Mesothelial cell of epicardium (in vitro differentiated cells): ENCODE data around the gene ACTR6. TPM values are rescaled to one million over a fixed set of nuclear protein-coding genes. Genes with fewer than 3 reads are reported as not detected.

ENCODE experiments used
- DNase-seq, 2 experiments: peaks; one replicate each; pipeline ENCODE4 v3.0.0; 2021; ENCODE audit warnings: low spot score in 2 of 2; ENCODE audit not compliant: unreplicated experiment in 2 of 2
- H3K27ac Mint-ChIP-seq: 2 replicates; pipeline ENCODE4 v1.8.0; 2021; ENCODE audit warnings: mixed read lengths
- H3K27me3 Mint-ChIP-seq: 2 replicates; pipeline ENCODE4 v1.8.0; 2021; ENCODE audit warnings: low read depth, mixed read lengths
- H3K36me3 Mint-ChIP-seq: 2 replicates; pipeline ENCODE4 v1.8.0; 2021; ENCODE audit warnings: mixed read lengths
- H3K4me1 Mint-ChIP-seq: 2 replicates; pipeline ENCODE4 v1.8.0; 2021; ENCODE audit warnings: mixed read lengths
- H3K4me3 Mint-ChIP-seq: 2 replicates; pipeline ENCODE4 v1.8.0; 2021; ENCODE audit warnings: mild to moderate bottlenecking, moderate library complexity, mixed read lengths
- H3K9me3 Mint-ChIP-seq: 2 replicates; pipeline ENCODE4 v1.8.0; 2021; ENCODE audit warnings: mixed read lengths
- total RNA-seq: library from RNA; stranded (reverse); gene quantifications from 3 replicates; pipeline ENCODE4 v1.2.1, GENCODE V29; 2021
- TF ChIP-seq, protein P1 (sequence below): fragments of 200-600 bp; sonication (generic); IDR thresholded peaks from one replicate; pipeline ENCODE4 v1.5.0; 2021; ENCODE audit warnings: antibody characterized with exemption; ENCODE audit not compliant: unreplicated experiment

The ACTR6 gene
- 21.4 to 25.5 TPM (median 25.1 TPM) in 3 replicates for total RNA-seq

DNA sequence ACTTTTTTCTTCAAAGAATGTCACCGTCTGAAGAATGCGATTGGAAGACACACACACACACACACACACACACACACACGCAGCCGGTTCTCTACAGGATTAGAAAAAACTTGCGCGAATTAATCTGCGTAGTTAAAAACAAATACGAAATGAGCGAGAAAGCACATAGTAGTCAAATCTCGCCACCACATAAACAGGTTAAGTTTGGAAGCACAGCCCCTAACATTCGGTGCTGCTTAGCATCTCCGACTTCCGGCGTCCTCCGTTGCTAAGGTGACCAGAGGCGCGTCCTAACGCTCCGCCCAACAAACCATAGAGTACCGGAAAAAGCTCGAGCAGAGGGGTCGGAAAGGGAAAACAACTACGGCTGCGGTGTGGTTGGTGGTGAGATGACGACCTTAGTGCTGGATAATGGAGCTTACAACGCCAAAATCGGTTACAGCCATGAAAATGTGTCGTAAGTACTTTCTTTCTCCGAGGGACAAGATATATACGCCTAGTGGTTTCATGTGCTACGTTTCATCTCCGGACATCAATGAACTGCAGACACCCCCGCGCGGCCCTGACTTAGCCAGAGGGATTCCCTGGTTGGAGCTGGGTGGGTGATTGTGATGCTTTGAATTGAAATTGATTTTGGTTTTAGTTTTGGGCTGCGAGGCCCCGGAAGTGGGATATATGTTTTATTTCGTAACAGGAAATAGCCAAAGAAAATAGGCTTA, at the start of gene ACTR6:
TSS of gene ACTR6 (plus strand) at position 353 of the 719 bp plus-strand sequence. CDS start at position 390, 37 bp downstream.
- H3K4me1 Mint-ChIP-seq = peaks cover 15% of the 10 kb centered on the region
- H3K4me3 Mint-ChIP-seq = peak within 1 kb of the TSS; percentile 94
- H3K9me3 Mint-ChIP-seq = no peaks in the 10 kb centered on the region
- no peaks in the 10 kb centered on the region for H3K36me3 Mint-ChIP-seq
- TF ChIP-seq, protein P1, sequence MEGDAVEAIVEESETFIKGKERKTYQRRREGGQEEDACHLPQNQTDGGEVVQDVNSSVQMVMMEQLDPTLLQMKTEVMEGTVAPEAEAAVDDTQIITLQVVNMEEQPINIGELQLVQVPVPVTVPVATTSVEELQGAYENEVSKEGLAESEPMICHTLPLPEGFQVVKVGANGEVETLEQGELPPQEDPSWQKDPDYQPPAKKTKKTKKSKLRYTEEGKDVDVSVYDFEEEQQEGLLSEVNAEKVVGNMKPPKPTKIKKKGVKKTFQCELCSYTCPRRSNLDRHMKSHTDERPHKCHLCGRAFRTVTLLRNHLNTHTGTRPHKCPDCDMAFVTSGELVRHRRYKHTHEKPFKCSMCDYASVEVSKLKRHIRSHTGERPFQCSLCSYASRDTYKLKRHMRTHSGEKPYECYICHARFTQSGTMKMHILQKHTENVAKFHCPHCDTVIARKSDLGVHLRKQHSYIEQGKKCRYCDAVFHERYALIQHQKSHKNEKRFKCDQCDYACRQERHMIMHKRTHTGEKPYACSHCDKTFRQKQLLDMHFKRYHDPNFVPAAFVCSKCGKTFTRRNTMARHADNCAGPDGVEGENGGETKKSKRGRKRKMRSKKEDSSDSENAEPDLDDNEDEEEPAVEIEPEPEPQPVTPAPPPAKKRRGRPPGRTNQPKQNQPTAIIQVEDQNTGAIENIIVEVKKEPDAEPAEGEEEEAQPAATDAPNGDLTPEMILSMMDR = no peak
- peaks cover 3% of the 10 kb centered on the region for H3K27me3 Mint-ChIP-seq
- peak; percentile 76 to 93 for DNase-seq
- H3K27ac Mint-ChIP-seq = peak within 1 kb of the TSS; percentile 96

DNA sequence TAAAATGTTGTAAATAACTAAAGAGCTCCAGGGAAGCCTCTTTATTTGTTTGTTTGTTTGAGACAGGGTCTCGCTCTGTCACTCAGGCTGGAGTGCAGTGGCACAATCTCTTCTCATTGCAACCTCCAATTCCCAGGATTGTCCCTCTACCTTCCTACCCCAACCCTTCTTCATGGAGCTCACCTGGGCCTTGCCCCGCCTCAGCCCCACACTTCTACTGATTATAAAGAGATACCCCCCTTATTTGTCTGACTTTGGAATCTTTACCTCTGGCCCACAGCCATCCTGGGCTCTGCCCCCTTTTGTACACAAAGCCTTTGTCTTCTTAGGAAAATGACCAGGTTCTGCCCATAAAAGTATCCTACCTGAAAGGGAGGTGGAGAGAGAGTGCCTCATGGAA, 48.8 kb upstream of the ACTR6 start:
- peaks cover 1% of the 10 kb centered on the region for H3K36me3 Mint-ChIP-seq
- H3K4me3 Mint-ChIP-seq = no peak overlapping the region
- no peak overlapping the region for H3K27ac Mint-ChIP-seq
- peaks cover 6% of the 10 kb centered on the region for H3K4me1 Mint-ChIP-seq
- no peaks in the 10 kb centered on the region for H3K9me3 Mint-ChIP-seq
- TF ChIP-seq, protein P1 = no peak
- H3K27me3 Mint-ChIP-seq = no peaks in the 10 kb centered on the region
- no peak for DNase-seq

DNA sequence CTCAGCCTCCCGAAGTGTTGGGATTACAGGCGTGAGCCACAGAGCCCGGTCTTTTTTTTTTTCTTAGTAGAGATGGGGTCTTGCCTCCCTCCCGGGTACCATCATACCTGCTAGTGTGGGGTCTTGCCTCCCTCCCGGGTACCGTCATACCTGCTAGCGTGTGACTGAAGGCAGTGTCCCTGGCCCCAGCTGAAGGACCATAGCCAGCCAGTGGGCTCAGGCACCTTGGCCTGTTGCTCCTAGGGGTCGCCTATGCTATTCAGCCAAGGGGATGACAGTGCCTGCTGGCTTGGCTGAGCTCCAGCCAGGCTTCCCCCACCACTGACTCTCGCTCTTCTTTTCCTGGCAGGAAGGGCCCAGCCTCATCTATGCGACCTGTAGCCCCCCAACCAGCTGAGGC, 47.5 kb upstream of the ACTR6 start:
- peaks cover under 1% of the 10 kb centered on the region for H3K36me3 Mint-ChIP-seq
- H3K9me3 Mint-ChIP-seq = no peaks in the 10 kb centered on the region
- no peaks in the 10 kb centered on the region for H3K27me3 Mint-ChIP-seq
- no peak overlapping the region for H3K4me3 Mint-ChIP-seq
- H3K4me1 Mint-ChIP-seq = peaks cover 6% of the 10 kb centered on the region
- no peak for DNase-seq
- TF ChIP-seq, protein P1 = no peak
- no peak overlapping the region for H3K27ac Mint-ChIP-seq

DNA sequence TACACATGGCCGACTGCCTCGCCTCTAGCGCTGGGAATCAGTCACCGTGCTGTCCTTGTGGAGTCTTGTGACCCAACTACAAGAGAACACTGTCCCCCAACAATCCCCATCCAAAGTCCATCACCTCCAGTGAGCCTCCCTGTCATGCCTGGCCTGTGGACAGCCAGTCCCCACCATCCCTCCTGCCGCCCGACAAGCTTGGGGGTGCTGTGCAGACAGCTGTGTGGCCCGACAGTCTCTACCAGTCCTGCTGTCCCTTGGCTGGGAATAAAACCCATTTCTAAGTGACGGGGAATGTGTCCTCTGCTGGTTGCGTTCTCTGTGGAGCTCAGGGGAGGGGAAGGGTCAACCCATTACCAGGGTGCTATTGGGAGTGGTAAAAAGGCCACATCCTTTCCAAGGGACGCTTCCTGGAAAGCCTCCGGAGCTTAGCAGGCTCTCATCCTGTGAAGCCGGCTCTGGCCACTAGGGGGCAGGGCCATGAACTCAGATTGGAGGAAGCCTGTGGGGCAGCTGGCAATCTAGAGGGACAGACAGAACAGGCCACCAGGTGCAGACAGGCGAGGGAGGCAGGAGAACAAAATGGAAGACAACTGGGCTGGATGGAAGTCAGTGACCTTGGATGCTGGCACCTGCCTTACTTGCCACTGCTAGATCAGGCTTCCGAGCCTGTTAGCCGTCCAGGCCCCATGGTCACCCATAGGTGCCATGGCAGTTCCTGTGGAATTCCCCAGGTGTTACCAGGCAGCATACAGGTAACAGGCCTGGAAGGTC, 46.0 kb upstream of the ACTR6 start:
- H3K36me3 Mint-ChIP-seq = no peaks in the 10 kb centered on the region
- DNase-seq = peak in 1 of 2 experiments; percentile 64
- H3K27ac Mint-ChIP-seq = no peak overlapping the region
- H3K4me1 Mint-ChIP-seq = peaks cover 2% of the 10 kb centered on the region
- TF ChIP-seq, protein P1 = peak; percentile 88
- peaks cover 2% of the 10 kb centered on the region for H3K9me3 Mint-ChIP-seq
- no peaks in the 10 kb centered on the region for H3K27me3 Mint-ChIP-seq
- H3K4me3 Mint-ChIP-seq = no peak overlapping the region

DNA sequence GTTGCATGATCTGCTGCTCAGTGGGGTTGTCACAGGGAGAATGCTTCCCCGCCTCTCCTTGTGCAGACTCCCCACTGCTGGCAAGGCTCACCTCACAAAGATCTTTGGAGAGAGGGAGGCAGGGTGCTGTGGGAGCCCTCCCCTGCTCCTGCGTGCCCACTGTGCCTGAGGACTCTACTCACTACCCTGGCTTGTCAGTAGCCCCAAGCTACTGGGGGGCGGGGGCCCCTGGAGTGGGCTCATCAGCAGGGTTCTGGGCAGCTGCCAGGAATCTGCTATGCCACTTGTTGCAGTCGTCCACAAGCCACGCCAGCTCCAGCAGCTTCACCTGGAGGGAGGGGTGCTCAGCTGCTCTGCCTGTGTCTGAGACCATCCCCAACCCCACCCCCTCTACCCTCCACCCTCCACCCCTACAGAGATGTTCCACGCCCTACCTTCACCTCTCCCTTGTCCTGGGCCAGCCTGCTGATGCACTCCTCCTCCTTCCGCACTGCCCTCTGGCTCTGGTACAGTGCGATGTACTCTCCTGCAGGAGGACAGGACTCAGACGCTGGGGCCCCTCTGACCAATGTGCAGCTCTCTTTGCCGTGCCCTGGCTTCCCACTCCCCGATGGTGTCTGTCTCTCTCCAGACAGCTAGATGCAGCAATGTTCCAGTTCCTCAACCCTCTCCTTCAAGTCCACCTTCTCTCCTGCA, 43.7 kb upstream of the ACTR6 start:
- no peaks in the 10 kb centered on the region for H3K27me3 Mint-ChIP-seq
- TF ChIP-seq, protein P1 = no peak
- H3K4me3 Mint-ChIP-seq = no peak overlapping the region
- H3K9me3 Mint-ChIP-seq = peaks cover 4% of the 10 kb centered on the region
- peaks cover 2% of the 10 kb centered on the region for H3K4me1 Mint-ChIP-seq
- no peak for DNase-seq
- no peak overlapping the region for H3K27ac Mint-ChIP-seq
- no peaks in the 10 kb centered on the region for H3K36me3 Mint-ChIP-seq
